IPS-18a (cell line): ENCODE measurements around the gene COL15A1.

Experiments
- H3K27ac ChIP-seq: one replicate; pipeline ENCODE4 v1.5.1; 2013; ENCODE audit warnings: low read length
- H3K27me3 ChIP-seq: one replicate; pipeline ENCODE4 v1.6.1; 2013; ENCODE audit warnings: mild to moderate bottlenecking, low read length; ENCODE audit not compliant: control insufficient read depth, insufficient read depth
- H3K36me3 ChIP-seq: one replicate; pipeline ENCODE4 v1.6.1; 2013; ENCODE audit warnings: low read depth, low read length; ENCODE audit not compliant: control insufficient read depth
- H3K4me1 ChIP-seq: one replicate; pipeline ENCODE4 v1.6.1; 2013; ENCODE audit warnings: low read depth, low read length; ENCODE audit not compliant: control insufficient read depth
- H3K4me3 ChIP-seq: one replicate; pipeline ENCODE4 v1.5.1; 2013; ENCODE audit warnings: low read length
- H3K9ac ChIP-seq: one replicate; pipeline ENCODE4 v1.6.1; 2013; ENCODE audit warnings: mild to moderate bottlenecking, low read length, moderate library complexity
- H3K9me3 ChIP-seq: one replicate; pipeline ENCODE4 v1.6.1; 2013; ENCODE audit warnings: low read depth, low read length; ENCODE audit not compliant: control insufficient read depth

Gene COL15A1

GRCh38 chr9:99021512-99021911 lies 77.8 kb downstream of the COL15A1 start:
- no peak overlapping the region for H3K9ac ChIP-seq
- H3K4me1 ChIP-seq, result no peaks in the 10 kb centered on the region
- H3K36me3 ChIP-seq, result no peaks in the 10 kb centered on the region
- no peak overlapping the region for H3K27ac ChIP-seq
- no peak overlapping the region for H3K4me3 ChIP-seq
- H3K9me3 ChIP-seq, result no peaks in the 10 kb centered on the region
- no peaks in the 10 kb centered on the region for H3K27me3 ChIP-seq

GRCh38 chr9:99023231-99023630 lies 79.5 kb downstream of the COL15A1 start:
- H3K9ac ChIP-seq, result no peak overlapping the region
- no peak overlapping the region for H3K4me3 ChIP-seq
- H3K4me1 ChIP-seq, result no peaks in the 10 kb centered on the region
- H3K36me3 ChIP-seq, result no peaks in the 10 kb centered on the region
- no peak overlapping the region for H3K27ac ChIP-seq
- H3K27me3 ChIP-seq, result no peaks in the 10 kb centered on the region
- H3K9me3 ChIP-seq, result no peaks in the 10 kb centered on the region

- no peak overlapping the region for H3K4me3 ChIP-seq
- H3K4me1 ChIP-seq, result no peaks in the 10 kb centered on the region
- H3K36me3 ChIP-seq, result no peaks in the 10 kb centered on the region
- no peak overlapping the region for H3K27ac ChIP-seq
- no peaks in the 10 kb centered on the region for H3K9me3 ChIP-seq
- no peaks in the 10 kb centered on the region for H3K27me3 ChIP-seq
- no peak overlapping the region for H3K9ac ChIP-seq
Observed at GRCh38 chr9:99023831-99024230, 80.1 kb downstream of the COL15A1 start.

GRCh38 chr9:99024959-99025358 lies 81.3 kb downstream of the COL15A1 start:
- no peak overlapping the region for H3K27ac ChIP-seq
- H3K9me3 ChIP-seq, result no peaks in the 10 kb centered on the region
- H3K27me3 ChIP-seq, result no peaks in the 10 kb centered on the region
- no peak overlapping the region for H3K4me3 ChIP-seq
- no peaks in the 10 kb centered on the region for H3K4me1 ChIP-seq
- H3K9ac ChIP-seq, result no peak overlapping the region
- no peaks in the 10 kb centered on the region for H3K36me3 ChIP-seq

DNA sequence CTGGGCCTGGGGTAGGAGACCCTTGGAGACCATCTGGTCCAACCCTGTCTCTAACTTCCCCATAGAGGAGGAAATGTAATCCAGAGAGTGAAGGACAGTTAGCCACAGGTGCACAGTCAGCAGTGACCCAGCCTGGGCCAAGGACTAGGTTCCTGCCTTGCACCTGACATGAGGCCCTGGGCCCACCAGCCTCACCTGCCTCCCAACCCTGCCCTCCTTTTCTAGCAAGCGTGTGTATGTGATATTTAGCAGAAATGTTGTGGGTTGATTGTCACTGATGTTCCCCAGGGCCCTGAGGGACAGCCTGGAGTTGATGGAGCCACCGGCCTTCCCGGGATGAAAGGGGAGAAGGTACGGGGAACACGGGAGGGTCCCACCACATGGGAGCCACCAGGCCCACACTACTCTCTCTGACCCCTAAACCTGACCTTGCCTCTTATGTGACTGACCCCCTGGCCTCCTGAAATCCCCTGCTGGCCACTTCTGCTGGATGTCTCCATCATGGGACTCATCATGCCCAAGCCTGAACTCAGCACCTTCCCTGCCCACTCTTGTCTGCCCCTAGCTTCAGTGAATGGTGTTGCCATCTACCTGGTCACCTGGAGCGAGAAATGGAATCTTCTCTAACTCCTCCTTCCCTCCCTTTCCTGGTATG lies 82.0 kb downstream of the COL15A1 start:
- Histone ChIP-seq H3K27ac (no peak overlapping the region), H3K36me3 (no peaks in the 10 kb centered on the region), H3K4me3 (no peak overlapping the region), H3K27me3 (no peaks in the 10 kb centered on the region), H3K9me3 (no peaks in the 10 kb centered on the region), H3K4me1 (no peaks in the 10 kb centered on the region), H3K9ac (no peak overlapping the region)

DNA sequence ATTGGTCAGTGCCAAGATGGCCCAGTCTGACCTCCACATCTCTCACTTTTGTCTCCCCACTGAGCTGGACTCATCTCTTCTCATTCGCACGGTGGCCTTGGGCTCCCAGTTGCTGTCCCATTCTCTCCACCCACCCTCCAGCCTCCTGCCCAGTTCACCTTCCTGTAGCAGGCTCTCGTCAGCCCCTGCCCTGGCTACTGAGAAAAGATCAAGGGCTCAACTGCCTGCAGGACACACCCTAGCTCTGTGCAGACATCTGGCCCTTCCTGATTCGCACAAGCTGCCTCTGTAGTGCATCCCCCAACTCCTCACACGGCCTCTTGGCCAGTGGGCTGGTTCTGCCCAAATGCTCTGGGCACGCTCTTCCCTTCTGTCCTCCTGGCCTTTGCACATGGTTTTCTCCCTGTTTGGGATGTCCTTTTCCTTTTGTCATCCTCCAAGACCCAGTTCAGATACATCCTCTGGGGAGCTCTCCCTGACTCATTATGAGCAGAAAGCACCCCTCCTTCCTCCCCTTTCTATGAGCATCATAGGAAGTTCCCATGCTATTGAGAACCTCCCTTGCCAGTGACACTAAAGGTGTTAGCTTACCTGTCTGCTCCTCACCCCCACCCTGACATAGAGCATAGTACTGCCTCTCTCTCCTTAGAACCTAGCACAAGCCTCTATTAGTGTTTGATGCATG lies 82.7 kb downstream of the COL15A1 start:
- no peak overlapping the region for H3K27ac ChIP-seq
- no peaks in the 10 kb centered on the region for H3K4me1 ChIP-seq
- H3K27me3 ChIP-seq, result no peaks in the 10 kb centered on the region
- H3K9ac ChIP-seq, result no peak overlapping the region
- H3K4me3 ChIP-seq, result no peak overlapping the region
- H3K9me3 ChIP-seq, result no peaks in the 10 kb centered on the region
- no peaks in the 10 kb centered on the region for H3K36me3 ChIP-seq

GRCh38 chr9:99026956-99027298 lies 83.2 kb downstream of the COL15A1 start:
- H3K4me1 ChIP-seq, result no peaks in the 10 kb centered on the region
- H3K9ac ChIP-seq, result no peak overlapping the region
- H3K27me3 ChIP-seq, result no peaks in the 10 kb centered on the region
- H3K36me3 ChIP-seq, result no peaks in the 10 kb centered on the region
- no peak overlapping the region for H3K4me3 ChIP-seq
- no peak overlapping the region for H3K27ac ChIP-seq
- no peaks in the 10 kb centered on the region for H3K9me3 ChIP-seq

DNA sequence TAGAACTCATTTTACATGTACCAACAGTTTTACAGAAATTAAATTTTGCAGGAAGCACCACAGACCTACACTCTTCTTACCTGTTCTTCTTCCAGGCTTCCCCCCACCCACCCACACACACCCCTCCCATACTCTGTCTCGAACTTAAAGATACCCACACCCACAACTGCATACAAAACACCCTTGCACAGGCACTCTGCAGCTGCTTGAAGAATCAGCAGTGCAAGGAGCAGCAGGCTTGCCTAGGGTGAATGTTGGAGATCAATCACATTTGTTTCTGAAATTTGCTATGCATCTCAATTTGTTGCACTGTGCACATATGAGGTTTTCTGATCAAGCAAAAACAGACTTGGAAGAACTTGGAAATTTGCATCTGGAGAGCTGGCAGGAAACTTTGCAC lies 83.7 kb downstream of the COL15A1 start:
- no peak overlapping the region for H3K27ac ChIP-seq
- H3K4me1 ChIP-seq, result no peaks in the 10 kb centered on the region
- H3K36me3 ChIP-seq, result no peaks in the 10 kb centered on the region
- H3K4me3 ChIP-seq, result no peak overlapping the region
- no peaks in the 10 kb centered on the region for H3K9me3 ChIP-seq
- no peaks in the 10 kb centered on the region for H3K27me3 ChIP-seq
- H3K9ac ChIP-seq, result no peak overlapping the region

- H3K9ac ChIP-seq, result no peak overlapping the region
- H3K4me1 ChIP-seq, result no peaks in the 10 kb centered on the region
- H3K27ac ChIP-seq, result no peak overlapping the region
- H3K4me3 ChIP-seq, result no peak overlapping the region
- no peaks in the 10 kb centered on the region for H3K27me3 ChIP-seq
- H3K9me3 ChIP-seq, result no peaks in the 10 kb centered on the region
- H3K36me3 ChIP-seq, result no peaks in the 10 kb centered on the region
Observed at GRCh38 chr9:99029083-99029645, 85.5 kb downstream of the COL15A1 start.

GRCh38 chr9:99030092-99030511 lies 86.4 kb downstream of the COL15A1 start:
- Histone ChIP-seq H3K27ac (no peak overlapping the region), H3K9me3 (no peaks in the 10 kb centered on the region), H3K4me3 (no peak overlapping the region), H3K9ac (no peak overlapping the region), H3K27me3 (no peaks in the 10 kb centered on the region), H3K36me3 (no peaks in the 10 kb centered on the region), H3K4me1 (no peaks in the 10 kb centered on the region)

DNA sequence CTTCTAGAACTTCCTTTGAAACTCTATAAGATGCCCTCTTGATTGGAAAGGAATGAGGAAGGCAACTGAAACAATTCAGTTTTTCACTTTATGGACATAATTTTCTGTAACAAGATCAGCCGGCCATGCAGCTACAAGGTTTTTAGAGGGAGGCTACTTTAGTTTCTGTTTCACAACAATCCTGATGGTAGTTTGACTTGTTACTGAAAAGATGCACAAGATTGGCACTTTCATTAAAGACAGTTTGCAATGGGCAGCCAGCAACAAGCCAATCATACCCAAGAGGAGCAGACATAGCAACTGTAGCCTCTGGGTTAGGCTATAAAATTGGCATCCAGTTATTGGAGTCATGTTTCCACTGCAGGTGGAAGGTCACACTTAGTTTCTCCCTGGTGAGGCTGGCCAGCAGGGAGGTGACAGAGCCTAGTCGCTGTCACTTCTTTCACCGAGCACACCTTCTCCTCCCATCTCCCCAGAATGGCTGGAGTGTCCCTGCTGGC lies 87.0 kb downstream of the COL15A1 start:
- no peaks in the 10 kb centered on the region for H3K9me3 ChIP-seq
- no peaks in the 10 kb centered on the region for H3K4me1 ChIP-seq
- H3K9ac ChIP-seq, result no peak overlapping the region
- H3K27me3 ChIP-seq, result no peaks in the 10 kb centered on the region
- H3K27ac ChIP-seq, result no peak overlapping the region
- H3K36me3 ChIP-seq, result no peaks in the 10 kb centered on the region
- no peak overlapping the region for H3K4me3 ChIP-seq

DNA sequence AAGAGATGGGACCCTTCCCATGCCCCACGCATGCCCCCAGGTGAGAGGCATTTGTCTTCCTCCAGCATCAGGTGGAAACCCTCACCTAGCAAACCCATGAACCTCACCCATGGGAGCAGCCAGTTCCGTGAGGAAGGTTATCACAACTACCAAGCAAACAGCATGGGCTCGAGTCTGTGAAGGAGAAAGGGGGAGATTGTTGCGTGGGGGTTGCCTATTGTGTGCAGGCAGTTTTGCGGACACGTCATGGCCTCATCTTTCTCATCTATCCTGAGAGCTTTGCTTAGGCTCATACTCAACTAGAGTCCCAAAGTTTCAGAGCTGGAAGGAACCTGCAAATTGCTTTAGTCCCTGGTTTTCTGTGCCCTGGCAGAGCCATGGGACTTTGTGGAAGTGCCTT lies 87.6 kb downstream of the COL15A1 start:
- no peaks in the 10 kb centered on the region for H3K4me1 ChIP-seq
- no peaks in the 10 kb centered on the region for H3K36me3 ChIP-seq

More for the DNA sequence above, 87.6 kb downstream of the COL15A1 start:
- Histone ChIP-seq H3K4me3 (no peak overlapping the region), H3K27ac (no peak overlapping the region), H3K9me3 (no peaks in the 10 kb centered on the region), H3K9ac (no peak overlapping the region), H3K27me3 (no peaks in the 10 kb centered on the region)
